H1 (cell line): Measurements from ENCODE around the gene ZNF132. TPM values are rescaled to one million over a fixed set of nuclear protein-coding genes. Genes with fewer than 3 reads are reported as not detected.
A peak's percentile ranks its signal among the peaks of the same experiment; 100 is the strongest.

Source experiments
- CTCF ChIA-PET: fragments of 300-600 bp; sonication (Branson Sonifier 250); formaldehyde crosslinking; loops from one replicate; lab custom pipeline; 2021; ENCODE audit not compliant: partially characterized antibody; lab: Charles Lee
- POLR2A ChIA-PET: fragments of 300-600 bp; sonication (Branson Sonifier 250); formaldehyde crosslinking; loops from one replicate; lab custom pipeline; 2021; ENCODE audit warnings: inconsistent platforms; ENCODE audit not compliant: partially characterized antibody; lab: Charles Lee
- DNase-seq, 2 experiments: peaks; one replicate each; pipeline versions ENCODE4 v3.0.0 to v3.0.0-alpha.2; 2010 to 2022; ENCODE audit warnings: low spot score in 2 of 2, low read depth in 1 of 2, mixed read lengths in 1 of 2
- FAIRE-seq: peaks from 2 replicates; lab custom pipeline; 2011; peaks lifted over from hg19 to GRCh38; lab: Jason Lieb, UNC
- H2AFZ ChIP-seq: 2 replicates; pipeline ENCODE4 v1.8.1; 2012; ENCODE audit warnings: low read length, inconsistent platforms
- H2AK5ac ChIP-seq: 2 replicates; pipeline ENCODE4 v1.6.1; 2013; ENCODE audit warnings: low read depth, low read length
- H2BK120ac ChIP-seq: replicated peaks from 2 replicates; pipeline ENCODE3; 2013; ENCODE audit warnings: low read depth, low read length, inconsistent platforms
- H2BK12ac ChIP-seq: 2 replicates; pipeline ENCODE4 v1.6.1; 2013; ENCODE audit warnings: low read depth, low read length
- H2BK15ac ChIP-seq: 2 replicates; pipeline ENCODE4 v1.6.1; 2013; ENCODE audit warnings: low read length
- H2BK20ac ChIP-seq: 2 replicates; pipeline ENCODE4 v1.6.1; 2013; ENCODE audit warnings: low read length
- H2BK5ac ChIP-seq: 2 replicates; pipeline ENCODE4 v1.6.1; 2013; ENCODE audit warnings: low read depth, low read length
- H3K14ac ChIP-seq: 2 replicates; pipeline ENCODE4 v1.6.1; 2013; ENCODE audit warnings: inconsistent platforms; ENCODE audit not compliant: insufficient read length
- H3K18ac ChIP-seq: 2 replicates; pipeline ENCODE4 v1.6.1; 2013; ENCODE audit warnings: low read length; ENCODE audit errors: extremely low read depth
- H3K23ac ChIP-seq: 2 replicates; pipeline ENCODE4 v1.6.1; 2013; ENCODE audit warnings: inconsistent platforms; ENCODE audit not compliant: insufficient read length
- H3K23me2 ChIP-seq: 2 replicates; pipeline ENCODE4 v1.6.1; 2013; ENCODE audit warnings: low read depth, low read length
- H3K27ac ChIP-seq: 2 replicates; pipeline ENCODE4 v1.6.1; 2011; ENCODE audit warnings: low read depth, low read length, inconsistent platforms
- H3K27me3 ChIP-seq, 4 experiments: replicated peaks in 1 of 4; 1 replicate in 1 of 4; 2 replicates in 3 of 4; pipeline versions ENCODE4 v1.6.1 to v1.8.1; 2011 to 2013; ENCODE audit warnings: low read length in 3 of 4, mild to moderate bottlenecking in 3 of 4, inconsistent platforms in 2 of 4, mixed read lengths in 2 of 4, moderate library complexity in 1 of 4; ENCODE audit not compliant: control insufficient read depth in 3 of 4, insufficient read depth in 3 of 4; ENCODE audit errors: extremely low read depth in 1 of 4
- H3K36me3 ChIP-seq, 4 experiments: 2 replicates each; pipeline versions ENCODE4 v1.6.1 to v1.8.1; 2011 to 2013; ENCODE audit warnings: mild to moderate bottlenecking in 4 of 4, low read length in 3 of 4, moderate library complexity in 2 of 4, control low read depth in 1 of 4, inconsistent platforms in 1 of 4; ENCODE audit not compliant: insufficient read depth in 4 of 4, control insufficient read depth in 2 of 4
- H3K4ac ChIP-seq: replicated peaks from 2 replicates; pipeline ENCODE3; 2013; ENCODE audit warnings: low read length, low read depth, mixed read lengths, inconsistent platforms; ENCODE audit not compliant: insufficient read length
- H3K4me1 ChIP-seq, 4 experiments: replicated peaks in 1 of 4; 1 replicate in 1 of 4; 2 replicates in 3 of 4; pipeline versions ENCODE4 v1.6.1 to v1.8.1; 2011 to 2013; ENCODE audit warnings: low read length in 3 of 4, inconsistent platforms in 2 of 4, mixed read lengths in 1 of 4; ENCODE audit not compliant: insufficient read depth in 4 of 4, control insufficient read depth in 3 of 4
- H3K4me2 ChIP-seq, 2 experiments: 2 replicates each; pipeline versions ENCODE4 v1.6.1 to v1.8.1; 2011 to 2013; ENCODE audit warnings: low read depth in 2 of 2, low read length in 2 of 2, control low read depth in 1 of 2, inconsistent platforms in 1 of 2, mild to moderate bottlenecking in 1 of 2; ENCODE audit not compliant: insufficient read depth in 1 of 2
- H3K4me3 ChIP-seq, 4 experiments: fragments of 200-600, 300-600 bp in 1 of 4; sonication (generic), shearing (Covaris generic), sonication (Bioruptor Twin) in 1 of 4; 2 replicates each; pipeline versions ENCODE4 v1.5.1 to v1.8.1; 2011 to 2016; ENCODE audit warnings: low read length in 4 of 4, low read depth in 3 of 4, control low read depth in 2 of 4, inconsistent platforms in 2 of 4, mild to moderate bottlenecking in 2 of 4, mixed read lengths in 1 of 4, moderate library complexity in 1 of 4; ENCODE audit not compliant: insufficient read depth in 2 of 4; ENCODE audit errors: extremely low read depth in 1 of 4
- H3K56ac ChIP-seq: replicated peaks from 2 replicates; pipeline ENCODE3; 2013; ENCODE audit warnings: low read depth, mild to moderate bottlenecking, mixed read lengths, low read length, inconsistent platforms; ENCODE audit not compliant: insufficient read length
- H3K79me1 ChIP-seq: 2 replicates; pipeline ENCODE4 v1.6.1; 2013; ENCODE audit warnings: low read depth, low read length, control low read depth
- H3K79me2 ChIP-seq, 2 experiments: 2 replicates each; pipeline versions ENCODE4 v1.6.1 to v1.8.1; 2012 to 2013; ENCODE audit warnings: low read length in 2 of 2, mild to moderate bottlenecking in 2 of 2, inconsistent platforms in 1 of 2; ENCODE audit not compliant: insufficient read depth in 2 of 2, control insufficient read depth in 1 of 2
- H3K9ac ChIP-seq, 4 experiments: replicated peaks in 1 of 4; 1 replicate in 1 of 4; 2 replicates in 3 of 4; pipeline versions ENCODE4 v1.6.1 to v1.8.1; 2011 to 2013; ENCODE audit warnings: low read depth in 3 of 4, low read length in 3 of 4, control low read depth in 2 of 4, mild to moderate bottlenecking in 2 of 4, moderate library complexity in 2 of 4, inconsistent platforms in 1 of 4; ENCODE audit errors: extremely low read depth in 1 of 4
- H3K9me3 ChIP-seq, 2 experiments: 2 replicates each; pipeline versions ENCODE4 v1.6.1 to v1.8.1; 2012 to 2013; ENCODE audit warnings: mild to moderate bottlenecking in 2 of 2, moderate library complexity in 2 of 2, control low read depth in 1 of 2, inconsistent platforms in 1 of 2, low read depth in 1 of 2, low read length in 1 of 2, mixed read lengths in 1 of 2; ENCODE audit not compliant: insufficient read depth in 2 of 2
- H4K20me1 ChIP-seq, 2 experiments: replicated peaks in 1 of 2; 2 replicates each; pipeline versions ENCODE3 to v1.8.1; 2011 to 2013; ENCODE audit warnings: inconsistent platforms in 2 of 2, low read length in 2 of 2, mild to moderate bottlenecking in 1 of 2; ENCODE audit not compliant: insufficient read depth in 2 of 2, control insufficient read depth in 1 of 2
- H4K5ac ChIP-seq: 2 replicates; pipeline ENCODE4 v1.6.1; 2013; ENCODE audit warnings: low read length, low read depth, mixed read lengths, inconsistent platforms; ENCODE audit not compliant: insufficient read length
- H4K8ac ChIP-seq: 2 replicates; pipeline ENCODE4 v1.8.0; 2013; ENCODE audit warnings: mild to moderate bottlenecking, moderate library complexity, low read length, inconsistent platforms; ENCODE audit not compliant: insufficient read depth; ENCODE audit errors: extremely low read depth
- H4K91ac ChIP-seq: replicated peaks from 2 replicates; pipeline ENCODE3; 2013; ENCODE audit warnings: low read length, mixed read lengths, inconsistent platforms; ENCODE audit not compliant: insufficient read length
- BACH1 ChIP-seq: IDR thresholded peaks from 2 replicates; pipeline ENCODE4 v1.6.1; 2012; ENCODE audit warnings: low read length, improper control_type of control experiment
- E2F6 ChIP-seq: IDR thresholded peaks from 2 replicates; pipeline ENCODE4 v1.6.1; 2012; ENCODE audit warnings: inconsistent platforms
- HDAC6 ChIP-seq: IDR thresholded peaks from one replicate; pipeline ENCODE4 v1.7.1; 2012; ENCODE audit warnings: low read depth, mild to moderate bottlenecking, inconsistent platforms, low read length, moderate library complexity
- NANOG ChIP-seq: IDR thresholded peaks from 2 replicates; pipeline ENCODE4 v1.6.1; 2011; ENCODE audit warnings: low read length, low read depth, mild to moderate bottlenecking, inconsistent platforms; ENCODE audit not compliant: insufficient read depth, poor library complexity, severe bottlenecking
- PHF8 ChIP-seq: fragments of 200-600 bp; sonication (generic); conservative IDR thresholded peaks from 2 replicates; pipeline ENCODE4 v1.7.1; 2012; ENCODE audit warnings: low read depth, mild to moderate bottlenecking, inconsistent platforms, low read length, moderate library complexity
- POLR2A ChIP-seq, 2 experiments: IDR thresholded peaks; 1 replicate in 1 of 2; 2 replicates in 1 of 2; pipeline ENCODE4 v1.6.1; 2011; ENCODE audit warnings: low read depth in 2 of 2, low read length in 2 of 2, mild to moderate bottlenecking in 2 of 2; ENCODE audit errors: control extremely low read depth in 1 of 2
- POLR2AphosphoS5 ChIP-seq: IDR thresholded peaks from 2 replicates; pipeline ENCODE4 v1.6.1; 2011; ENCODE audit warnings: low read depth, low read length
- TAF7 ChIP-seq: optimal IDR thresholded peaks from 2 replicates; pipeline ENCODE3; 2011; ENCODE audit warnings: low read depth, mild to moderate bottlenecking, inconsistent platforms, low read length, moderate library complexity, borderline replicate concordance
- TBP ChIP-seq: IDR thresholded peaks from 2 replicates; pipeline ENCODE4 v1.6.1; 2011; ENCODE audit warnings: low read depth, low read length, improper control_type of control experiment
- WGBS, 2 experiments: shearing (Covaris generic) in 1 of 2; methylation state at CpG; one replicate each; pipeline versions ENCODE4 v1.1.6 to v1.1.7; 2013 to 2015; ENCODE audit warnings: low lambda C conversion rate in 2 of 2, mixed read lengths in 2 of 2, inconsistent platforms in 1 of 2, low coverage in 1 of 2, missing lambda C conversion rate in 1 of 2; ENCODE audit not compliant: insufficient replicate concordance in 2 of 2, insufficient coverage in 1 of 2, insufficient read length in 1 of 2; ENCODE audit errors: extremely low coverage in 1 of 2, missing lambda C conversion rate in 1 of 2; 5-methylcytosine and 5-hydroxymethylcytosine counted together
- polyA plus RNA-seq, 7 experiments: library from polyadenylated mRNA; depleted of rRNA in 3 of 7; stranded (reverse) in 5 of 7; unstranded in 2 of 7; fragments of >200 nt in 5 of 7; fragments of 200-250 nt in 2 of 7; gene quantifications; 1 replicate in 5 of 7; 2 replicates in 1 of 7; 4 replicates in 1 of 7; pipeline versions ENCODE4 v1.2.1 to v1.2.3, GENCODE V29; 2011 to 2013; ENCODE audit warnings: missing spikeins in 2 of 7, mixed read lengths in 2 of 7
- total RNA-seq: library from RNA; stranded (reverse); fragmentation: NEBNext Ultra II Directional; extraction: Animal tissue kit (Norgen Biotek cat#: 25700); gene quantifications from 2 replicates; pipeline ENCODE4 v1.2.1, GENCODE V29; 2021

The ZNF132 gene
- total and polyA plus RNA-seq, 2 of the 8 experiments (the other 6 are each of a cell fraction or from before 2014, with no cell fraction given) = 0.89 to 1.9 TPM

- Histone ChIP-seq H3K4ac (peak overlapping the region; percentile 29), H3K14ac (no peak overlapping the region), H4K20me1 (peaks cover 0 to 1% of the 10 kb centered on the region in 2 experiments), H3K23ac (no peak overlapping the region), H3K27me3 (peaks cover 3 to 17% (median 11%) of the 10 kb centered on the region in 4 experiments; a peak in 6 of 7 replicates), H3K9me3 (no peaks in the 10 kb centered on the region), H3K23me2 (peaks cover 6% of the 10 kb centered on the region), H3K4me2 (peak overlapping the region; percentile 50 to 87), H2BK120ac (no peak overlapping the region), H3K79me2 (no peaks in the 10 kb centered on the region), H2BK15ac (peak overlapping the region; percentile 82; the same call in 1 of the 2 replicates), H3K36me3 (no peaks in the 10 kb centered on the region), H3K4me3 (peak overlapping the region; percentile 75 to 84 (median 78)), H3K56ac (no peak overlapping the region), H3K4me1 (peaks cover 0 to 17% (median 11%) of the 10 kb centered on the region in 4 experiments; a peak in 4 of 7 replicates), H3K79me1 (no peaks in the 10 kb centered on the region; the same call in 1 of the 2 replicates), H2BK5ac (peak overlapping the region; percentile 71; the same call in 1 of the 2 replicates), H4K5ac (peak overlapping the region; percentile 62), H4K91ac (no peak overlapping the region), H2BK20ac (no peak overlapping the region), H2AK5ac (no peak overlapping the region), H3K27ac (no peak overlapping the region), H2AFZ (peak overlapping the region; percentile 91; the same call in 1 of the 2 replicates), H4K8ac (peak overlapping the region; percentile 82; the same call in 1 of the 2 replicates), H3K18ac (peak overlapping the region; percentile 73), H2BK12ac (peak overlapping the region; percentile 45; the same call in 1 of the 2 replicates), H3K9ac (peak overlapping the region in 3 of 4 experiments; percentile 51 to 67 (median 57); a peak in 5 of 7 replicates)
- FAIRE-seq (no peak), DNase-seq (peak; percentile 97)
- CTCF ChIA-PET = no interaction called here
- POLR2A ChIA-PET = interaction anchor here (1.0 to 7.2 kb wide), 3 partner anchors 11 to 20 kb away, joined by 3 to 78 read pairs (median 6); partner anchors contain the start of genes RPS5 and ZNF837
- 6% methylated on average over 78 of the region's 80 CpGs; no CpG with 5 or more reads in 1 of the 2 experiments for WGBS, 2 experiments
- TF ChIP-seq POLR2AphosphoS5 = peak; percentile 84; the same call in 1 of the 2 replicates
- TF ChIP-seq TBP = peak; percentile 87
- TF ChIP-seq E2F6 = peak; percentile 99
- TF ChIP-seq BACH1 = peak; percentile 47; the same call in 1 of the 2 replicates
- peak; percentile 58 for TF ChIP-seq TAF7
- TF ChIP-seq HDAC6 = no peak
- no peak for TF ChIP-seq NANOG
- peak; percentile 67 for TF ChIP-seq PHF8
- TF ChIP-seq POLR2A (IDR thresholded peaks at IDR 0.05; ENCODE audit: control extremely low read depth in 1 of 2, low read depth in 2 of 2, low read length in 2 of 2) = peak in 1 of 2 experiments; percentile 69; a peak in 1 of 3 replicates
These were observed 38.8 kb downstream of the ZNF132 start for GRCh38 chr19:58400916-58401839.
